HG02970 (cell line): ENCODE data around the gene NPFF.

ENCODE experiments used
- ATAC-seq: cut with Tn5 transposase; IDR thresholded peaks from one replicate; pipeline ENCODE4 v1.9.1; 2021; ENCODE audit warnings: mild to moderate bottlenecking, moderate library complexity, moderate number of reproducible peaks; ENCODE audit not compliant: unreplicated experiment, low FRiP score

Gene NPFF

DNA sequence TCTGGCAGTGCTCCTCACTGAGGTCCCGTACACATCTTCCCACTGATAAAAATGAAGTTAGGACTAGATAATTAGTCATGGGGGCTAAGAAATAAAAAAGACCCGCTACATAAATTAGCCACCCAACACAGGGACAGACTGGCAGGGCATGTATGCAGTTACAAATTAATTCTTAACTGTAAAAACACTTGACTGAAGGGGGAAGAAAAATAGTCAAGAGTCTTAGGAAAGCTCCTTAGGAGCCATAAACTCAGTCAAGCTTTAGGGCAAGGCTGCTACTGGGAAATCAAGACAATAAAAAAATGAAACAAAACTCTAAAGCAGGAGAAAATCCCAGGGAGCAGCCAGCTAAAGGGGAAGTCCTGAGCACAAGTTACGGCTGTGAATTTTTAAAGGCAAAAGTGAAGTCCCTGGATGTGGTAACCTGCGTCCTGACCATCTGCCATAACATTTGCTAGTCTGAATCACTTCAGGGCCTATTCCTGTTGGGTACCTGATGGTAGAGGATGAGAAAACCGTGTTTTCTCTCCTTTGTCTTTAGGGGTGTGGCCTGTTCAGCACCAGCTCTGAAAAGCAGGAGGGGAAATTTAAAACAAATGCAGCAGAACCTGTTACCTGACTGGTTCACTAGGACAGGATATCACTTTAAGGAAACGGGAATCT, 7.5 kb upstream of the NPFF start:
- ATAC-seq, result no peak

GRCh38 chr12:53513712-53514410, 6.6 kb upstream of the NPFF start:
- ATAC-seq, result no peak

- ATAC-seq, result no peak
Observed at GRCh38 chr12:53510181-53510812, 3.0 kb upstream of the NPFF start.

DNA sequence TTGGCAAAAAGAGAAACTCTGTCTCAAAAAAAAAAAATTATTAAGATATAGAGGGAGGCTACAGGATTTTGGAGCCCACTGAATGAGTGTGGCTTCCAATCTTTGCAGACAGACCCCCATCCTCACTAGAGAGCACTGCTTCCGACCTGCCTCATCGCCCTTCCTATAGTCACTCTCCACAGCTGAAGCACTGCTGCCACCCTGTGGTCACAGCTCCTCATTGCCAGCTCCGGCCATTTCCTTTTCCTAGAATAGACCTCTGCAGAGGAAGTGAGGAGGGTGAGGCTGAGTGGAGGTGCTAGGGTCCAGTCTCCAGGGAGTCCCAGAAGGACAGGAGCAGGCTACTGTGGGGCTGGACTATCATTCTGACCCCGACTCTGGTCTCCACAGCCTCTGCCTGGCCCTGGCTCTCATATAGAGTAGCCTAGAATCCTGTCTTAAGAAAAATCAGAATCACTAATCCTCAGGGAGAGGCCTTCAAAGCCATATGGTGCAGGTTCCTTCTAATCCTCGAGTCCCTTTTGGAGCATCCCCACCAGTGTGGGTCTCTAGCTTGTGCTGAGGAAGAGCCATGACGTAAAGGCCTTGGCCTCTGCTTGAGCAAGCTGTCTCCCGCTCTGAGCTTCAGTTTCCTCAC, 1.4 kb upstream of the NPFF start:
- ATAC-seq, result no peak

DNA sequence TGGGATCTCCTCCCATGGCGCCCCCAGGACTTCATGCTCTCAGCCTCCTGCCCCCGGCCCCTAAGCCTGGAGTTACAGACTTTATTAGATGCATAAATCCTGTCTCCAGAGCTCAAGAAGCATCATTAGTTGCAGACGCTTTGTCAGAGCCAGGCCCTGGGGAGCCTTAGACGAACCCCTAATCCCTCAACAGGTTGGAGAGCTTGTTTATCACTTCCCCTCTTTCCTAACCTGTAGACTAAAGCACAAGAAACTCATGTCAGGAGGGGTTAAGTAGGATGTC, 260 bp upstream of the NPFF start:
- ATAC-seq, result no peak

DNA sequence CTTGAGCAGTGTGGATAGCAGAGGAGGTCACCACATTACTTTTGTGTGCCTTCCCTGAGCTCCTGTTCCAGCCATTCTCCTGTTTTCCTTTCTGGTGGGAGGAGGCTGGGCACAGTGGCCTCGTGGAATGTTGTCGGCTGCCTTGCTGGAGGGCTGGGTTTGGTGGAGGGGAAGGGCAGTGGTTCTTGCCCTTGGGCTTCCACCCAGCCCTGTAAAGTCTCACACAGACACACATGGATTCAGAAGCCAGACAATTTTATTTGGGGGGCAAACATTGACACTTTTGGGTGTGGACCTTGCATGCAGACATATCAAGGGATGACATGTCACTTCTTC, 866 bp downstream of the NPFF start:
- ATAC-seq, result no peak

DNA sequence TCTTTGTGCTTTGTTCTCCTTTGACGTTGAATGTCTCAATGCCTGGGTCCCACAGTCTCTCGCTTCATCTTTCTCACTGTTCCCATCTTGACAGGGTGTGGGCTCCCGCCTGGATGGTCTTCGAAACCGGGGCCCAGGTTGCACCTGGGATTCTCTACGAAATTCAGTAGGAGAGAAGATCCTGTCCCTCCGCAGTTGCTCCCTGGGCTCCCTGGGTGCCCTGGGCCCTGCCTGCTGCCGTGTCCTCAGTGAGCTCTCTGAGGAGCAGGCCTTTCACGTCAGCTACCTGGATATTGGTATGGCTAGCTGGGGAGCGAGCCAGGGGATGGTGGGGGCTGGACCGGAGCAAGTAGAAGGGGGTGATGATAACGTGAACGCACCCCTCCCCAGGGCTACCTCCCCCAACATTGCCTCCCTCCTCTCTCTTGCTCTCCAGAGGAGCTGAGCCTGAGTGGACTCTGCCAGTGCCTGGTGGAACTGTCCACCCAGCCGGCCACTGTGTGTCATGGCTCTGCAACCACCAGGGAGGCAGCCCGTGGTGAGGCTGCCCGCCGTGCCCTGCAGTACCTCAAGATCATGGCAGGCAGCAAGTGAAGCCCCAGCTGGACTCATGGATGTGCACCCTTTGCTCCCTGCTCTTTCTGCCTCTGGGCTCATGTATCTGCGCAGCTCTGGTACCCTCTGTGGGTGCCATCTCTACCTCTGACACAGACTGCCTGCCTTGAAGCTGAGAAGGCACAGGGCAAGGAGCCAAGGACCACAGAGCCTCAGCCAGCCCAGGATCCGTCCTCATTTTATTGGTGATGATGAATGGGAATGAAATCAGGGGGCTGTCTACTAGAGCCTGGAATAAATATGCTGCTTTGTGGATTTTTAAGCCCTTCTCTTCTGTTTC, 1.5 kb downstream of the NPFF start:
- ATAC-seq, result no peak

DNA sequence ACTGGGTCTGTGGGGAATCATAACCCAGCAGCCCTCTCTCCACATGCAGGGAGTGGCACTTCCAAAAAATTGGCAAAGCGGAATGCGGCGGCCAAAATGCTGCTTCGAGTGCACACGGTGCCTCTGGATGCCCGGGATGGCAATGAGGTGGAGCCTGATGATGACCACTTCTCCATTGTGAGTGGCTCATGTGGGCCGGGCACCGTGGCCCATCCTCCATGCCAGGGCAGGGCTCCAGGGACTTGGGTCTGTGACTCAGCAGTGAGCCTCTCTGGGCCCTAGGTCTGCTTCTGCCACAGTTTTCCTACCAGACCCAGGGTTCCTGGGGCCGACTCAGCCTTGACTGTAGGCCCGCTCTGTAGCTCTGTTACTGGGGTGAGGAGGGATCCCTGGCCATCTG, 2.2 kb downstream of the NPFF start:
- ATAC-seq, result no peak

DNA sequence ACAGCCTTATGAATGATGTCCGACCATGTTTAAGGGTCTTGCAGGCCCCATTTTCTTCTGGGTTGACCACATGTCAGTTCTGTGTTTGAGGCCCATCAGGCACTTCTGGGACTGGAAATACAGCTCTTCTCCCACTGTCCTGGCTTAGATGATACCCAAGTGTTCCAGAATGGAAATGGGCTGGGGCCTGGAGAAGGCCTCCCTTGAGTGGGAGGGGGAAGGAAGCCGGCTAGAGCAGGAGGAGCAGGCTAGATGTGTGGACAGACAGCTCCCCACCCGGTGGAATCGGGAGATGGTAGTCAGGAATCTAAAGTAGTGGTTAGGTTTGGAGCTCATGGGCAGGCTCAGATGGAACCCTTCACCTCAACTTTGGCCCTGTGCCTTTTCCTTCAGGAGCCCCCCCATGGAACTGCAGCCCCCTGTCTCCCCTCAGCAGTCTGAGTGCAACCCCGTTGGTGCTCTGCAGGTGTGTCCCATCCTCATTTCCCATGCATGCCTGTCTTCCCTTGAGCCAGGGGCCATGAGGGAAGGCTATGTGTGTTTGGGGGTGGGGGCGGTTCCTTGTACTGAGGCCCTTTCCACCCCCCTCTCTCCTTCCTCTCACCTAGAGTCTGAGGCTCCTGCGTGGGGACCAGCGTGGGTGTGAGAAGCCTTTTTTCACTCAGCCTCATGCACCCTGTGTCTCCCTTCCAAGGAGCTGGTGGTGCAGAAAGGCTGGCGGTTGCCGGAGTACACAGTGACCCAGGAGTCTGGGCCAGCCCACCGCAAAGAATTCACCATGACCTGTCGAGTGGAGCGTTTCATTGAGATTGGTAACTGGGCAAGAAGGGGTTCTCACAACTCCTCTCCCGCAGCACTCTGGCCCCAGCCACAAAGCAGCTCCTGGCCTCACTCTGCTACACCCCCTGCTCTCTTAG, 3.0 kb downstream of the NPFF start:
- ATAC-seq, result no peak

- ATAC-seq, result no peak
Observed at GRCh38 chr12:53502983-53503728, 4.1 kb downstream of the NPFF start.

DNA sequence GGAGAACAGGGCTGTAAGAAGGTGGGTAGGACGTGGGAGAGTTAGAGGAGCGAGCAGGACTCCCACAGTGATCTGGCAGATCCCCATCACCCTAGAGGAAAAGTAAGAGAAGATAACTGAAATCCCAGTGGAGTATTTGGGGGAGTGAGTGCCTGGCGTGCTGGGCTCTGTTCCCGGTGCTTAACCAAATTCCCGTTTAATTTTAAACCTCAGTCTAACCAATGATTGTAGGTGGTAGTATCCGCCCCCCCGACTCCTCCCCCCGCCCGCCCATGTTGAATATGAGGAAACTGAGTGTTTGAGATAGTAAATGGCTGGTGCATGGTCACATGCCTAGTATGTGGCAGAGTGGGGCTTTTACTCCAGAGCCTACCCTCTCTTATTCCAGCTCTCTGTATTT, 5.0 kb downstream of the NPFF start:
- no peak for ATAC-seq

DNA sequence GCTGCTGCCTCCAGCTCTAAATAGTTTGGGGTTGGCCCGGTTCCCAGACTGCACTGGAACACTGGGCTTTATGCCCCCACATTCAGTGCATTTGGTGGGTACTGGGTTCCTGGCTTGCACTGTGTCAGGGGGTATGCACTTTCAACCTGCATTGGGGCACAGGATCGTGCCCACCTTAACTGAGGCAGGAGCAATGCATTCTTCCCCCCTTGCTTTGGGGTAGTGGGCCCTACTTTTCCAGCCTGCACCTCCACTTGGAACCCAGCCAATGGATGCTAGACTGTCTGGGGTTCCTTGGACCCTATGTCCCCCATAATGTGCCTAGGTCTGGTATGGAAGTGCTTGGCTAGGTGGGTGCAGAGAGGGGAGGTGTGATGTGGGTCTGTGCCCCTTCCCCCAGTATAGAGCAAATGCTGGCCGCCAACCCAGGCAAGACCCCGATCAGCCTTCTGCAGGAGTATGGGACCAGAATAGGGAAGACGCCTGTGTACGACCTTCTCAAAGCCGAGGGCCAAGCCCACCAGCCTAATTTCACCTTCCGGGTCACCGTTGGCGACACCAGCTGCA, 5.6 kb downstream of the NPFF start:
- ATAC-seq, result no peak

DNA sequence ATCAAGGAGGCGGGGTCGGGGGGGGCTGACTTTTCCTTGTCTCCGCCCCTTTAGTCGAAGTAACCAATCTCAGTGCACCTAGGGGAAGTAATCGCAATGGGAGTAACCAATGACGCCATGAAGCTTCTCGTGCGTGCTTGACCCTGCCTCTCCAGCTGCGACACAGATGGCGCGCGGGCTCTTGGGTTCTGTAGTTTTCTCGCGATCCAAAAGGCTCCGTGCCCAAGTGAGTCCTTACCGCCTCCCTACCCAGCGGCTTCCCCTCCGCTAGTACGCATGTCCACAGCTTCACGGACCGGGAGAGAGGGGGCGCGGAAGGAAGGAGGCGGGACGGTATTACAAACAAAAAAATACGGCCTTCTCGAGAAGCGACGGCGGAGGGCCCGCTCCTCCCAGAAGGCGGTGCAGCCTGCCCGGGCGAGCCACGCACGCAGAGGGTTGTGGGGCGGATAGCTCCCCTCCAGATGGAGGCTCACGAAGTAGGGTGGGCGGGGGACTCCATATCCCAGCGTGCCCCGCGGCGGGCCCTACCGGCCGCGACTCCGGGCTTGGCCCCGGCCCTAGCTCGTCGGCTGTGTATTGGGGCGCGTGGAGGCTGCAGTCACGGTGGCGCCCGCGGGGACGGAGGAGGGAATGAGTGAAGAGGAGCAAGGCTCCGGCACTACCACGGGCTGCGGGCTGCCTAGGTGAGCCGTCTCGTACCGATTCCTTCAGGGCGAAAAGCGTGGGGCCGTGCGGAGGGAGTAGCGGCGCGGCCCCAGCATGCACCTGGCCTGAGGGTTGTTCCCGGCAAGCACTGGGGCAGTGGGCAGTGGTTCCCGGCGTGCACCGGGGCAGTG, 6.3 kb downstream of the NPFF start, which contains the start of gene TARBP2:
TSS of gene TARBP2 (plus strand) at position 508 of the 839 bp plus-strand sequence. CDS start at position 634, 126 bp downstream.
- peak; percentile 83 for ATAC-seq

- no peak for ATAC-seq
Observed at GRCh38 chr12:53500142-53500775, 7.0 kb downstream of the NPFF start.

GRCh38 chr12:53499266-53500141, 7.8 kb downstream of the NPFF start, which contains the start of gene MAP3K12:
MAP3K12 (minus strand) TSS chr12:53499458; CDS start chr12:53487391, 12,067 bp downstream.
- ATAC-seq, result no peak

DNA sequence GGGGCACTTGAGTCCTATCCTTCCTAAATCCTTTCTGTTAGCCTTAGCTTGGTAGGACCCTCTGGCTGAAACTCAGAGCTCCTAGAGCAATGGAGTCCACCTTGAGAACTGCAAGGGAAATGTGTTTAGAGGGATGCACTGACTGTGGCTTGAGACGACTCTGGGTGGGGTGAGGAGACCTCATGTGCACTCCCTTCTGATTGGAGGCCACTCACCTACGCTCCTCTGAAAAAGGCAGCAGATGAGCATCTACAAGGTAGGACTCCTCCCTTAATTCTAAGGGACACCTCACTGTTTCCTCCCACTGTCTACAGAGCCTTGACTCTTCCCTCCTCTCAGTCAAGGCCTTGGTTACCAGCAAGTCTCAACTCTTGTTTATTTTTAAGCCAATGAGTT, 9.1 kb downstream of the NPFF start:
- ATAC-seq, result no peak
